Gastroesophageal sphincter (tissue), 3 donors: ENCODE data around the gene FAM131C.

Source experiments
- EP300 ChIP-seq: sonication (generic); formaldehyde crosslinking; IDR thresholded peaks from one replicate; pipeline ENCODE4 v1.6.1; 2017; ENCODE audit warnings: antibody characterized with exemption, mild to moderate bottlenecking
- POLR2AphosphoS5 ChIP-seq: sonication (generic); formaldehyde crosslinking; IDR thresholded peaks from one replicate; pipeline ENCODE4 v1.6.1; 2017; ENCODE audit warnings: antibody characterized with exemption
- TF ChIP-seq, protein P1 (sequence below), 4 experiments: fragments of 200-600 bp in 2 of 4; fragments of 450-650 bp in 2 of 4; sonication (generic) in 1 of 4; IDR thresholded peaks; one replicate each; pipeline ENCODE4 v1.5.1; 2017 to 2019; ENCODE audit warnings: antibody characterized with exemption in 4 of 4, mild to moderate bottlenecking in 2 of 4, moderate library complexity in 2 of 4

DNA sequence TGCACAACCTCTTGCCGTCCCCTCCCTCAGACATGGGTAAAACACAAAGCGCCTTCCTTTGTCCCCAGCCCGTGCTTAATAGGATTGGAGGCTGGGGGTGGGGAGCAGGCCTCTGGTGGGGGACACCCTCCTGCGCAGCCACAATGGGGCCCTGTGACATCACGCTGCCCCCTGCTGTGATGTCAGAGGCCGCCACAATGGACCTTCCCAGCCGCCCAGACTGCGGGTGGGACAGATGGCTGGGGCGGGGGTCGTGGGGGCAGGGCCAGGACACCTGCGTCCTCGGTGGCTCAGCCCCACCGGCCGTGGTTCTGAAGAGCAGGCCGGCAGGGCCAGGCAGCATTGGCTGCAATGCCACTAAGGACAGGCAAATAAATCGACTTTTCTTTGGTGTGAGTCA, 42.6 kb upstream of the FAM131C start:
- TF ChIP-seq, protein P1, sequence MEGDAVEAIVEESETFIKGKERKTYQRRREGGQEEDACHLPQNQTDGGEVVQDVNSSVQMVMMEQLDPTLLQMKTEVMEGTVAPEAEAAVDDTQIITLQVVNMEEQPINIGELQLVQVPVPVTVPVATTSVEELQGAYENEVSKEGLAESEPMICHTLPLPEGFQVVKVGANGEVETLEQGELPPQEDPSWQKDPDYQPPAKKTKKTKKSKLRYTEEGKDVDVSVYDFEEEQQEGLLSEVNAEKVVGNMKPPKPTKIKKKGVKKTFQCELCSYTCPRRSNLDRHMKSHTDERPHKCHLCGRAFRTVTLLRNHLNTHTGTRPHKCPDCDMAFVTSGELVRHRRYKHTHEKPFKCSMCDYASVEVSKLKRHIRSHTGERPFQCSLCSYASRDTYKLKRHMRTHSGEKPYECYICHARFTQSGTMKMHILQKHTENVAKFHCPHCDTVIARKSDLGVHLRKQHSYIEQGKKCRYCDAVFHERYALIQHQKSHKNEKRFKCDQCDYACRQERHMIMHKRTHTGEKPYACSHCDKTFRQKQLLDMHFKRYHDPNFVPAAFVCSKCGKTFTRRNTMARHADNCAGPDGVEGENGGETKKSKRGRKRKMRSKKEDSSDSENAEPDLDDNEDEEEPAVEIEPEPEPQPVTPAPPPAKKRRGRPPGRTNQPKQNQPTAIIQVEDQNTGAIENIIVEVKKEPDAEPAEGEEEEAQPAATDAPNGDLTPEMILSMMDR (IDR thresholded peaks at IDR 0.05) = no peak
- TF ChIP-seq EP300 (no peak), POLR2AphosphoS5 (no peak)
